Measurements from ENCODE around the gene ATXN7. TPM values are rescaled to one million over a fixed set of nuclear protein-coding genes. Genes with fewer than 3 reads are reported as not detected.

The ATXN7 gene
- total and polyA plus RNA-seq, 2 of the 4 experiments (the other 2 are of a cell fraction) = 8.6 to 13.6 TPM

DNA sequence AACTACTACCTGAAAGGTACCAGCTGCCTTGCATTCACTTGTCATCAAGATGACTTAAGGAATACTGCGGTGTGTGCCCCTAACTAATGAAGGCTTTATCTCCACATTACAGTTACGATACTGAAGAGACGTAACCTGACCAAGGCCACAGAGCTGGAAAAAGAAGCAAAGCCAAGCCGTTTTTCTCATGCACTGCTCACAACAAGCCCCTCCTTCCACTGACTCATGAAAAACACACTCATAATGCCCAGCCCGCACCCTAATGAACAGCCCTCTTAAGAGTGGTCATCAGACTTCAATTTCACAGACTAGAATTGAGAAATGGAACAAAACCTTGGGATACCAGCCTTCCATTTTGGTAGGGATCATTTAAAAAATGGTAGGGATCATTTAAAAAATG lies 148.0 kb downstream of the ATXN7 start:
- ChIA-PET POLR2A (ENCODE audit: unreplicated experiment) (interaction anchor here (0.6 kb wide), 1 partner anchor 1408 kb away, joined by 4 read pairs; no protein-coding TSS in a partner anchor), CTCF (interaction anchor here (1.1 kb wide), 1 partner anchor 10 kb away, joined by 3 read pairs; no protein-coding TSS in a partner anchor)
- H3K4me3 ChIP-seq (ENCODE audit: insufficient read depth, low read depth, low read length) = no peak overlapping the region
- ATAC-seq (ENCODE audit: low read depth) (peak; percentile 85), DNase-seq (peak; percentile 83)
- H3K79me1 ChIP-seq (ENCODE audit: low read depth in 1 of 2, low read length in 2 of 2) = peaks cover 43 to 44% of the 10 kb centered on the region in 2 experiments
- H3K56ac ChIP-seq (ENCODE audit: extremely low read depth, insufficient read depth, low read length) = no peak overlapping the region
- H3K4me1 ChIP-seq (ENCODE audit: control insufficient read depth, insufficient read depth, low read length) = peaks cover 6% of the 10 kb centered on the region
- no peak overlapping the region for H3K14ac ChIP-seq (replicated peaks; ENCODE audit: low read depth, low read length)
- no peak overlapping the region for H4K5ac ChIP-seq (ENCODE audit: low read depth, low read length)
- BruUV-seq (replicated peaks) = no TSS peak
- H2BK5ac ChIP-seq (ENCODE audit: low read depth, low read length, poor library complexity, severe bottlenecking) = no peak overlapping the region
- H4K20me1 ChIP-seq (ENCODE audit: insufficient read depth, low read length) = peaks cover 25% of the 10 kb centered on the region; the same call in 1 of the 2 replicates
- H3K18ac ChIP-seq (ENCODE audit: low read depth, low read length) = no peak overlapping the region
- H3K9me1 ChIP-seq (ENCODE audit: insufficient read depth, low read length) = peaks cover 12% of the 10 kb centered on the region; the same call in 1 of the 2 replicates
- no peaks in the 10 kb centered on the region for H3K27me3 ChIP-seq (ENCODE audit: control insufficient read depth, insufficient read depth, low read length)
- no peak overlapping the region for H3K9ac ChIP-seq (ENCODE audit: low read depth, low read length)
- in situ Hi-C loops (cut with MboI; ENCODE audit: low sequenced_read_pairs) (no loop called here), dilution Hi-C loops (cut with HindIII; ENCODE audit: low sequenced_read_pairs, unreplicated experiment) (no loop called here), intact Hi-C loops (cut with micrococcal nuclease) (no loop called here)
- no peak overlapping the region for H3K23ac ChIP-seq (ENCODE audit: low read depth, low read length)
- no peak overlapping the region for H2BK20ac ChIP-seq (ENCODE audit: low read depth, low read length)
- no peak overlapping the region for H3K4ac ChIP-seq (ENCODE audit: low read depth, low read length)
- H3K27ac ChIP-seq (ENCODE audit: insufficient read depth, low read length) = no peak overlapping the region
- peak overlapping the region; percentile 32 for H2AK9ac ChIP-seq (replicated peaks; ENCODE audit: low read depth, low read length, poor library complexity)
- TF ChIP-seq BHLHE40 (IDR thresholded peaks at IDR 0.05; ENCODE audit: low read depth, low read length) (no peak), MXI1 (IDR thresholded peaks at IDR 0.05; ENCODE audit: borderline replicate concordance, low read depth, low read length) (no peak), FOS (IDR thresholded peaks at IDR 0.05; ENCODE audit: low read depth, low read length) (no peak), NFE2L2 (IDR thresholded peaks at IDR 0.05; ENCODE audit: low read depth, low read length) (no peak), POLR2A (IDR thresholded peaks at IDR 0.05; ENCODE audit: low read depth, low read length) (no peak), CTCF (conservative IDR thresholded peaks at IDR 0.05; ENCODE audit: low read depth, low read length) (no peak)
- H2AK5ac ChIP-seq (ENCODE audit: low read depth, low read length) = 0 out of 2 replicates have a peak overlapping the region, but pooled peaks have one; percentile 1
- no peak overlapping the region for H3K4me2 ChIP-seq (ENCODE audit: low read depth, low read length)
- H4K8ac ChIP-seq (ENCODE audit: low read depth in 2 of 2, low read length in 2 of 2) = no peak overlapping the region
- H2AFZ ChIP-seq (replicated peaks; ENCODE audit: low read length, poor library complexity) = no peak overlapping the region
- peaks cover 49% of the 10 kb centered on the region for H3K36me3 ChIP-seq (ENCODE audit: control insufficient read depth, insufficient read depth, low read length)
- no peak overlapping the region for H2BK120ac ChIP-seq (ENCODE audit: low read depth, low read length)
- H4K91ac ChIP-seq (ENCODE audit: insufficient read depth, low read depth, low read length) = no peak overlapping the region
- 89% methylated on average over 3 of the region's 5 CpGs; no CpG with 5 or more reads in 1 of the 2 experiments for WGBS, 2 experiments (ENCODE audit: extremely low coverage in 2 of 2, insufficient read length in 1 of 2)
- no peak overlapping the region for H2BK15ac ChIP-seq (ENCODE audit: low read depth, low read length)
- no peaks in the 10 kb centered on the region for H3K9me3 ChIP-seq (ENCODE audit: control insufficient read depth, insufficient read depth, low read length)
